CD4-positive, CD25-positive, alpha-beta regulatory T cell (primary cell): ENCODE measurements around the gene PMM1. TPM values are rescaled to one million over a fixed set of nuclear protein-coding genes. Genes with fewer than 3 reads are reported as not detected.
"Not testable (repeated sequence)": the region's sequence is repeated elsewhere in the genome, so short reads cannot be mapped to it uniquely, and the experiment has no call there.

Experiments
- ATAC-seq, 2 donors: fragments of 150-1000 bp; cut with Tn5 transposase; one replicate each; pipeline ENCODE4 v1.10.0; 2021; ENCODE audit warnings: low read depth in 2 of 2, moderate number of reproducible peaks in 2 of 2, moderate library complexity in 1 of 2
- DNase-seq, 3 donors: peaks; one replicate each; pipeline versions ENCODE4 v3.0.0 to v3.0.0-alpha.2; 2012 to 2022; ENCODE audit warnings: mixed read lengths in 1 of 3
- H3K27ac ChIP-seq: one replicate; pipeline ENCODE4 v1.7.0; 2013; ENCODE audit warnings: mild to moderate bottlenecking, low read length; ENCODE audit not compliant: insufficient read depth, poor library complexity, severe bottlenecking
- H3K27me3 ChIP-seq: one replicate; pipeline ENCODE4 v1.7.0; 2013; ENCODE audit warnings: low read length; ENCODE audit not compliant: control insufficient read depth, insufficient read depth
- H3K36me3 ChIP-seq: one replicate; pipeline ENCODE4 v1.7.0; 2013; ENCODE audit warnings: mild to moderate bottlenecking, low read length, moderate library complexity; ENCODE audit not compliant: control insufficient read depth, insufficient read depth
- H3K4me1 ChIP-seq: 2 replicates; pipeline ENCODE4 v1.7.0; 2013; ENCODE audit warnings: mild to moderate bottlenecking, low read length; ENCODE audit not compliant: insufficient read depth, control insufficient read depth, poor library complexity, severe bottlenecking
- H3K4me3 ChIP-seq: one replicate; pipeline ENCODE4 v1.7.0; 2013; ENCODE audit warnings: low read depth, mild to moderate bottlenecking, low read length, moderate library complexity
- H3K9me3 ChIP-seq, 2 experiments: 1 replicate in 1 of 2; 2 replicates in 1 of 2; pipeline ENCODE4 v1.7.0; 2013; ENCODE audit warnings: low read length in 2 of 2, mild to moderate bottlenecking in 1 of 2, moderate library complexity in 1 of 2; ENCODE audit not compliant: control insufficient read depth in 2 of 2
- H3K27ac Mint-ChIP-seq, 3 donors: one replicate each; pipeline ENCODE4 v1.8.0; 2020 to 2022; ENCODE audit warnings: mild to moderate bottlenecking in 3 of 3, mixed read lengths in 3 of 3, moderate library complexity in 2 of 3
- H3K27me3 Mint-ChIP-seq: one replicate; pipeline ENCODE4 v1.8.0; 2022; ENCODE audit warnings: mild to moderate bottlenecking, mixed read lengths
- H3K36me3 Mint-ChIP-seq: one replicate; pipeline ENCODE4 v1.8.0; 2020; ENCODE audit warnings: mixed read lengths
- H3K4me1 Mint-ChIP-seq, 4 donors: one replicate each; pipeline ENCODE4 v1.8.0; 2020 to 2022; ENCODE audit warnings: mixed read lengths in 4 of 4, mild to moderate bottlenecking in 1 of 4
- H3K4me3 Mint-ChIP-seq, 4 donors: one replicate each; pipeline ENCODE4 v1.8.0; 2020 to 2022; ENCODE audit warnings: mild to moderate bottlenecking in 4 of 4, mixed read lengths in 4 of 4, moderate library complexity in 3 of 4
- H3K9me3 Mint-ChIP-seq, 7 donors: one replicate each; pipeline ENCODE4 v1.8.0; 2020 to 2022; ENCODE audit warnings: mixed read lengths in 7 of 7, mild to moderate bottlenecking in 3 of 7, moderate library complexity in 2 of 7
- polyA plus RNA-seq, 4 donors: library from polyadenylated mRNA; unstranded; fragments of 300-500 nt; fragmentation: Illumina TruSeq; gene quantifications; one replicate each; pipeline ENCODE4 v1.2.3, GENCODE V29; 2021
- total RNA-seq: library from RNA; stranded (reverse); gene quantifications from one replicate; pipeline ENCODE4 v1.2.3, GENCODE V29; 2022

Gene PMM1
- 37.4 TPM for total RNA-seq
- 10 to 100 TPM; 41.8 to 56.0 (median 49.3) TPM for polyA plus RNA-seq

DNA sequence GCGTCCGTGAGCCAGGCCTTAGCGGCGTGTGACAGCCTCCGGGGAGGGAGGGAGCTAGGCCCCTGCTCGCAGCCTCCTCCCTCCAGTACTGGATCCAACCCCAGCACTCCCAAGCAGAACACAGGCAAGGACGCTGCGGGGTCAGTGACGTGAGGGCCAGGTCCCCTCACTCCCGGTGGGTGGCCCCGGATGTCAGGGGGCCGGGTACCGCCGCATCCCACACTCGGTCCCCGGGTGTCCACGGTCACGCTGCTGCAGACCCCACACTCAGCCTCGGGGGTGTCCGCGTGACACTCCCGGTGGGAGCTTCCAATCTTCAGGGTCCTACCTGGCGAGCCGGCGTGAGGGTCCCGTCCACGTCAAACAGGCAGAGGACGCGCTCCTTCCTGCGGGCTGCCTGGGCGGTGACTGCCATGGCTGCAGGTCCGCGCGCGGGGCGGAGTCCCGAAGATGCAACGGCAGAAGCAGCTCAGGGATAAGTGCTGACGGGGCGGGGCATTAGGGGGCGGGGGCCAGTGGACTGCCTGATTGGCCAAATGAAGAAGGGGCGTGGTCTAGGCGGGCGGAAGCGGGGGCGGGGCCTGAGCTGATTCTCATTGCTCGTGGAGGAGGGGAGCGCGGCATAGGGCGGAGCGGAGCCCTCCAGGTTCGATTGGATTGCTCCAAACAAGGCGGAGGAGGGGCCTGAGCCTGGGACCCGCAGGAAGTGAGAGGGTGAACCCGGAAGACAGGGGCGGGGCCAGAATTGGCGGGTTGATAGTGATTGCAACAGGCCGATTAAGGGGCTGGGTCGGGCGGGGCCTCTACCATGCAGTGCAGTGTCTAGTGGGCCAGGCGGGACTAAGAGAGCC is at the start of gene PMM1:
PMM1 (minus strand) TSS at position 450 of the 851 bp plus-strand sequence; CDS start at position 415, 35 bp downstream.
- DNase-seq (peak; percentile 100), ATAC-seq (peak; percentile 97 to 98)
- Histone ChIP-seq H3K36me3 (peaks cover 8% of the 10 kb centered on the region), H3K27ac (peak within 1 kb of the TSS; percentile 73), H3K27me3 (no peaks in the 10 kb centered on the region), H3K4me1 (peaks cover 18% of the 10 kb centered on the region), H3K4me3 (peak within 1 kb of the TSS; percentile 67), H3K9me3 (no peaks in the 10 kb centered on the region)
- H3K36me3 Mint-ChIP-seq: no peaks in the 10 kb centered on the region
- peak within 1 kb of the TSS; percentile 87 to 95 (median 93) for H3K4me3 Mint-ChIP-seq
- peak within 1 kb of the TSS; percentile 90 to 95 (median 92) for H3K27ac Mint-ChIP-seq
- H3K4me1 Mint-ChIP-seq: peaks cover 0 to 32% (median 21%) of the 10 kb centered on the region in 4 donors
- H3K9me3 Mint-ChIP-seq: peaks cover 0 to 2% (median 0%) of the 10 kb centered on the region in 7 donors
- no peaks in the 10 kb centered on the region for H3K27me3 Mint-ChIP-seq

GRCh38 chr22:41638748-41639147 is 49.1 kb upstream of the PMM1 start:
- H3K36me3 ChIP-seq: peaks cover 83% of the 10 kb centered on the region
- no peak for ATAC-seq
- peaks cover 19% of the 10 kb centered on the region for H3K36me3 Mint-ChIP-seq
- no peak overlapping the region for H3K4me3 ChIP-seq
- H3K27me3 Mint-ChIP-seq: no peaks in the 10 kb centered on the region
- no peak overlapping the region for H3K4me3 Mint-ChIP-seq
- peak overlapping the region in 1 of 3 donors; percentile 32 for H3K27ac Mint-ChIP-seq
- H3K9me3 ChIP-seq: no peaks in the 10 kb centered on the region
- no peaks in the 10 kb centered on the region for H3K27me3 ChIP-seq
- no peaks in the 10 kb centered on the region for H3K9me3 Mint-ChIP-seq
- no peaks in the 10 kb centered on the region for H3K4me1 ChIP-seq
- H3K27ac ChIP-seq: no peak overlapping the region
- peaks cover 4 to 19% (median 8%) of the 10 kb centered on the region in 4 donors for H3K4me1 Mint-ChIP-seq
- DNase-seq: no peak

DNA sequence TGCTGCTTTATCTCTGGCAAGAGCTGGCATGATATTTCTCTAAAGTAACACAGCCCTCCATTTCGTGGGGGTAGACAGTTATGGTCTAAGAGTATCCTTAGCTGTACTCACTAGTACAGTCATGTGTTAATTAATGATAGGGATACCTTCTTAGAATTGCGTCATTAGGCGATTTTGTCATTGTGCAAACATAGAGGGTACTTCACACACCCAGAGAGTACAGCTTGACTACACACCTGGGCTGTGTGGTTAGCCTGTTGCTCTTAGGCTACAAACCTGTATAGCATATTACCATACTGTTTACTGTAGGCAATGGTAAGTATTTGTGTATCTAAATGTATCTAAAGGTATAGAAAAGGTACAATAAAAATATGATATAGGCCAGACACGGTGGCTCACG is 48.5 kb upstream of the PMM1 start:
- H3K27me3 ChIP-seq: no peaks in the 10 kb centered on the region

DNA sequence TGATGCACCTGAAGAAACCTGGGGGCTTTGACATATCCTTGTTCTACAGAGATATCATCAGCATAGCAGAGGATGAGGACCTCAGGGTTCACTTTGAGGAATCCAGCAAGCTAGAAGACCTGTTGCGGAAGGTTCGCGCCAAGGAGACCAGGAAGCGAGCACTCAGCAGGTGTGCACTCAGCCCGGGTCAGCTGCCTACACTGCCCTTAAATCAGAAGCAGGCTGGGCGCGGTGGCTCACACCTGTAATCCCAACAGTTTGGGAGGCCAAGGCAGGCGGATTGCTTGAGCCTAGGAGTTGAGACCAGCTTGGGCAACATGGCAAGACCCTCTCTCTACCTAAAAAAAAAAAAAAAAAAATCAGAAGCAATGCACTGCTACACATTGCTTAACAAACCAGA is 48.0 kb upstream of the PMM1 start:
- H3K9me3 Mint-ChIP-seq, H3K4me3 Mint-ChIP-seq, H3K27ac Mint-ChIP-seq, H3K27me3 ChIP-seq, H3K27me3 Mint-ChIP-seq, DNase-seq, ATAC-seq, H3K9me3 ChIP-seq, H3K4me3 ChIP-seq, H3K4me1 ChIP-seq: not testable (repeated sequence)
- Mint-ChIP-seq H3K4me1 (peaks cover 5 to 23% (median 9%) of the 10 kb centered on the region in 4 donors), H3K36me3 (peaks cover 19% of the 10 kb centered on the region)
- Histone ChIP-seq H3K36me3 (peaks cover 81% of the 10 kb centered on the region), H3K27ac (peak overlapping the region; percentile 2)

More for the DNA sequence above, 48.5 kb upstream of the PMM1 start:
- Histone ChIP-seq H3K27ac (no peak overlapping the region), H3K4me3 (no peak overlapping the region), H3K4me1 (no peaks in the 10 kb centered on the region), H3K36me3 (peaks cover 86% of the 10 kb centered on the region), H3K9me3 (no peaks in the 10 kb centered on the region)
- Mint-ChIP-seq H3K36me3 (peaks cover 19% of the 10 kb centered on the region), H3K9me3 (no peaks in the 10 kb centered on the region), H3K27ac (no peak overlapping the region), H3K27me3 (no peaks in the 10 kb centered on the region), H3K4me3 (no peak overlapping the region), H3K4me1 (peaks cover 5 to 23% (median 10%) of the 10 kb centered on the region in 4 donors)
- ATAC-seq (no peak), DNase-seq (no peak)

GRCh38 chr22:41636467-41636866 is 46.8 kb upstream of the PMM1 start:
- H3K36me3 Mint-ChIP-seq: peaks cover 9% of the 10 kb centered on the region
- H3K27ac Mint-ChIP-seq: no peak overlapping the region
- H3K4me3 ChIP-seq: no peak overlapping the region
- peaks cover 5 to 14% (median 7%) of the 10 kb centered on the region in 4 donors for H3K4me1 Mint-ChIP-seq
- H3K27me3 Mint-ChIP-seq: no peaks in the 10 kb centered on the region
- ATAC-seq: no peak
- peaks cover 70% of the 10 kb centered on the region for H3K36me3 ChIP-seq
- H3K9me3 ChIP-seq: no peaks in the 10 kb centered on the region
- no peaks in the 10 kb centered on the region for H3K9me3 Mint-ChIP-seq
- DNase-seq: no peak
- no peak overlapping the region for H3K4me3 Mint-ChIP-seq
- H3K4me1 ChIP-seq: no peaks in the 10 kb centered on the region
- no peaks in the 10 kb centered on the region for H3K27me3 ChIP-seq
- H3K27ac ChIP-seq: no peak overlapping the region

DNA sequence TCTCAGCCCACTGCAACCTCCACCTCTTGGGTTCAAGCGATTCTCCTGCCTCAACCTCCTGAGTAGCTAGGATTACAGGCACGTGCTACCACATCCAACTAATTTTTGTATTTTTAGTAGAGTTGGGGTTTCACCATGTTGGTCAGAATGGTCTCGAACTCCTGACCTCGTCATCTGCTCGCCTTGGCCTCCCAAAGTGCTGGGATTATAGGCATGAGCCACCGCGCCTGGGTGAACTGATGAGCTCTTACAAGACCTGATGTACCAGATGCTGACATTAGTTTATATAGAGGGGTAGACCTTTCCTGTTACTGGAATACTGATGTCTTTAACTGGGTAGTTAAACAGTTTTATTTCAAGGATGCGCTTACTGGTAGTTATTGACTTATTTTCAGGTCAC is 45.0 kb upstream of the PMM1 start:
- not testable (repeated sequence) for ATAC-seq, H3K9me3 ChIP-seq, H3K27me3 Mint-ChIP-seq, H3K36me3 Mint-ChIP-seq, H3K9me3 Mint-ChIP-seq, DNase-seq, H3K27ac ChIP-seq, H3K4me1 ChIP-seq, H3K27me3 ChIP-seq, H3K4me3 ChIP-seq, H3K4me3 Mint-ChIP-seq
- Mint-ChIP-seq H3K4me1 (peaks cover 2 to 13% (median 7%) of the 10 kb centered on the region in 4 donors), H3K27ac (peak overlapping the region in 1 of 3 donors; percentile 39)
- peaks cover 63% of the 10 kb centered on the region for H3K36me3 ChIP-seq

DNA sequence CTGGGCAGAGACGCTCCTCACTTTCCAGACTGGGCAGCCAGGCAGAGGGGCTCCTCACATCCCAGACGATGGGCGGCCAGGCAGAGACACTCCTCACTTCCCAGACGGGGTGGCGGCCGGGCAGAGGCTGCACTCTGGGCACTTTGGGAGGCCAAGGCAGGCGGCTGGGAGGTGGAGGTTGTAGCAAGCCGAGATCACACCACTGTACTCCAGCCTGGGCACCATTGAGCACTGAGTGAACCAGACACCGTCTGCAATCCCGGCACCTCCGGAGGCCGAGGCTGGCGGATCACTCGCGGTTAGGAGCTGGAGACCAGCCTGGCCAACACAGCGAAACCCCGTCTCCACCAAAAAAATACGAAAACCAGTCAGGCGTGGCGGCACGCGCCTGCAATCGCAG is 42.0 kb upstream of the PMM1 start:
- not testable (repeated sequence) for H3K27ac Mint-ChIP-seq, H3K4me3 Mint-ChIP-seq
- peaks cover 67% of the 10 kb centered on the region for H3K36me3 ChIP-seq

More for the DNA sequence above, 42.0 kb upstream of the PMM1 start:
- H3K27me3 ChIP-seq, ATAC-seq, H3K4me3 ChIP-seq, DNase-seq, H3K9me3 ChIP-seq, H3K27me3 Mint-ChIP-seq, H3K4me1 ChIP-seq, H3K27ac ChIP-seq, H3K9me3 Mint-ChIP-seq: not testable (repeated sequence)
- H3K36me3 Mint-ChIP-seq: peaks cover 20% of the 10 kb centered on the region
- H3K4me1 Mint-ChIP-seq: peaks cover 11 to 30% (median 18%) of the 10 kb centered on the region in 4 donors
